ENCODE measurements around the gene MDFI. TPM values are rescaled to one million over a fixed set of nuclear protein-coding genes. Genes with fewer than 3 reads are reported as not detected.

Gene MDFI
- total RNA-seq, 1 donor = 0.09 TPM

DNA sequence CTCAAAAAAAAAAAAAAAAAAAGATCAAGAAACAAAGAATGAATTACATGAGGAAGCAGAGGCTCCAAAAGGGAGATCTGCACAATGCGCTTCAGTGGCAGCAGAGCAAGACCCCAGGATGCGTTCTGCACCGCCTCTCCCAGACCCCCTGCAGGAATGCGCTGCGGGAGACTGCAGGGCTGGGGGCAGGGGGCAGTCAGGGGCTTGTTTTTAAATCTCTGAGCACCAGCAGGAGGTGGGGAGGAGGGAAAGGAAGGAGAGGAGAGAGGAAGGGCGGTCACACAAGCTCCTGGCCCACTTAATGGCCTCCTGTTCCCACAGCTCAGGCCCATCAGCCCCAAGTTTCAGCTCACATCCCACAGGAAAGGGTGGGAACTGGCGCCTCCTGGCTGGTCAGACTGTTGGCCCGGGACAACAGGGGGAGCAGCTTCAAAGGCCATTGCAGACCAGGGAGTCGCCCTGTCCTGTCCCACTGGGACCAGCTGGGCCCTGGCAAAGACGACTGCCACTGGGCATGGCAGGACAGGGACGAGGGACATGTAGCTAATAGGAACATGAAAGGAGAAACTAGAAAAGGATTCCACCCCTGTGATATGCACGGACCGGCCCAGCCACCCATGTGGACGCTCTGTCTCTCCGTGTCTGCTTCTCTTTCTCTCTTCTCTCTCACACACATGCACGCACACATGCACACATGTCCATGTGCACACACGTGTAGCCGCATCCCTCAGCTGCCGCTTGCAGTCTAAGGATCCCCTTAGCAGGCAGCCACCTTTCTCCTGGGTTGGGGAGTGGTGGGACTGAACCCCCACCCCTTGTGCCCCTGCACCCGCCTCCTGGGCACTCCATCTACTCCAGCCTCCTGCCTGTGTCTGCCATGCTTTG, 62.4 kb downstream of the MDFI start:
- TF ChIP-seq, protein P1, sequence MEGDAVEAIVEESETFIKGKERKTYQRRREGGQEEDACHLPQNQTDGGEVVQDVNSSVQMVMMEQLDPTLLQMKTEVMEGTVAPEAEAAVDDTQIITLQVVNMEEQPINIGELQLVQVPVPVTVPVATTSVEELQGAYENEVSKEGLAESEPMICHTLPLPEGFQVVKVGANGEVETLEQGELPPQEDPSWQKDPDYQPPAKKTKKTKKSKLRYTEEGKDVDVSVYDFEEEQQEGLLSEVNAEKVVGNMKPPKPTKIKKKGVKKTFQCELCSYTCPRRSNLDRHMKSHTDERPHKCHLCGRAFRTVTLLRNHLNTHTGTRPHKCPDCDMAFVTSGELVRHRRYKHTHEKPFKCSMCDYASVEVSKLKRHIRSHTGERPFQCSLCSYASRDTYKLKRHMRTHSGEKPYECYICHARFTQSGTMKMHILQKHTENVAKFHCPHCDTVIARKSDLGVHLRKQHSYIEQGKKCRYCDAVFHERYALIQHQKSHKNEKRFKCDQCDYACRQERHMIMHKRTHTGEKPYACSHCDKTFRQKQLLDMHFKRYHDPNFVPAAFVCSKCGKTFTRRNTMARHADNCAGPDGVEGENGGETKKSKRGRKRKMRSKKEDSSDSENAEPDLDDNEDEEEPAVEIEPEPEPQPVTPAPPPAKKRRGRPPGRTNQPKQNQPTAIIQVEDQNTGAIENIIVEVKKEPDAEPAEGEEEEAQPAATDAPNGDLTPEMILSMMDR (IDR thresholded peaks at IDR 0.05; ENCODE audit: insufficient read depth, low read length) = no peak
- no peak overlapping the region for H3K4me3 ChIP-seq (ENCODE audit: low read depth, low read length)
- DNase-seq (ENCODE audit: low read depth) = no peak

DNA sequence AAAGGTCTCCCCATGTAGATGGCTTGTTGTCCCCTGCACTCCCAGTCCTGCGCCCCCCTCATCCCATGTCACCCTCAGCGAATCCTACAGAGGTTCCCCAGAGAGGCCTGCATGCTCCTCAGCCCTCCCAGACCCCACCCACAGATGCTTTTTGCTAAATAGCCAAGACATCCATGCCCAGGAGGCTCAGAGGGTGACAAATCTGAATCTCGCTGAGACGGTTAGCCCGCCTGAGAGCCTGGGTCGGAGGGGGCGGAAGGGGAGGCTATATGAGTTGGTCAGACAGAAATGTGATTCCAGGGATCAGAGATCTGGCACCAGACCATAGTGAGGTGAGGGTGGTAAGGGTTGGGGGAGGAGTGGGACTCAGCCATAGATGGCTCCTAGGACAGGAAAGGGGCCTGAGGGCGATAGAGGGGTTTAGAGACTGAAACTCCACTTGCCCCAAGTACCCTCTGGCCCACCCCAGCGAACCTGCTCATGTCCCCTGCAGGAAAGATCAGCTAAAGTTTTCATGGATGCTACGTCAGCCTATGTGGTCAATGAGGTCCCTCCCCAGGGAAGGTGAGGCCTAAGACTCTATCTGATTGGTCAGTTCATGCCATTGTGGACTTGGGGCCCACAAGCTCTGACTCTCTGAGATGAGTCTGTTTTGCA, 63.9 kb downstream of the MDFI start:
- no peak overlapping the region for H3K4me3 ChIP-seq (ENCODE audit: low read depth, low read length)
- DNase-seq (ENCODE audit: low read depth) = no peak
- TF ChIP-seq, protein P1 (IDR thresholded peaks at IDR 0.05; ENCODE audit: insufficient read depth, low read length) = no peak

DNA sequence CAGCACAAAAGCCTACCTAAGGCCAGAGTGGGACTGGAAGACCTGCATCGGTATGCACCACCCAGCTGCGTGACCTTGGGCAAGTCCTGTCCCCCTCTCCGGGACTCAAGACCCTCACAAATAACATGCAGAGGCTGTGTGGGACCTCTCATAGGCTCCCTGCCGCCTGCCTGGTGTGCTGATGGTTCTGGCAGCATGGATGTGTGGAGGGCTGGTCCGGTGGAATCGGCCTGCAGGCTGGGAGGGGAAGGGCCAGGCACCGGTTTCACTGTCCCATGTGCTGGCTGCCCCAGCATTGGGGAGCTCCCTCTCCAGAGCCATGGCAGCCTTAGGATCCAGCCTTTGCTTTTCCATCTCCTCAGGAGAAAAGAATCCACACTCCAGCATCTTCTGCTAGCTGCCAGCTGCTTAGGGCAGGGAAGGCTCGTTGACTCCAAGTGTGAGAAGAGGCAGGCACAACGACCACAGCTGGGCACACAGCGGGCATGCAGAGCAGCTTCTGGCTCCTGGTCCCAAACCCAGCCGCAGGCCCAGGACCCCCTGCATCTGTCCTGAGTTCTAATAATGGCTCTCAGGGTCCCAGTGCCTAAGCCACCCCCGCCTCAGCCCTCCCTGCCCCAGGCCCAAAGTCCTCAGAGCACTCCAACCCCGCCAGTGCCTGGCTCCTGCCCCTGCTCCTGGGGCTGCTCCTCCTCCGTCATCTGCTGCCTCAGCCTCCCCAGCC, 64.7 kb downstream of the MDFI start:
- H3K4me3 ChIP-seq (ENCODE audit: low read depth, low read length) = no peak overlapping the region
- no peak for DNase-seq (ENCODE audit: low read depth)
- TF ChIP-seq, protein P1 (IDR thresholded peaks at IDR 0.05; ENCODE audit: insufficient read depth, low read length) = no peak

Small RNA genes within 50 kb of the gene (small RNA-seq; reads per million reads assigned to genes)
- not detected for gene MIR4641

Other genes starting within 250 kb of the MDFI start
- 0.41 and 2.9 TPM in 2 replicates for gene FOXP4, start 92.1 kb upstream of the MDFI start, total RNA-seq (ENCODE audit: low replicate concordance)
- gene TFEB, start 97.1 kb downstream of the MDFI start, total RNA-seq (ENCODE audit: low replicate concordance) = 5.1 and 6.8 TPM in 2 replicates
- not detected in 2 replicates for gene PGC, start 108.9 kb downstream of the MDFI start, total RNA-seq (ENCODE audit: low replicate concordance)
- gene FRS3, start 141.4 kb downstream of the MDFI start, total RNA-seq (ENCODE audit: low replicate concordance) = 1.4 and 2.7 TPM in 2 replicates
- 0.45 and 6.3 TPM in 2 replicates for gene PRICKLE4, start 142.3 kb downstream of the MDFI start, total RNA-seq (ENCODE audit: low replicate concordance)
- gene TOMM6, start 149.2 kb downstream of the MDFI start, total RNA-seq (ENCODE audit: low replicate concordance) = 38.3 and 131 TPM in 2 replicates

Data from fibroblast of the aortic adventitia (primary cell).